Measurements from ENCODE around the gene ZFHX3. TPM values are rescaled to one million over a fixed set of nuclear protein-coding genes. Genes with fewer than 3 reads are reported as not detected.

ZFHX3 gene
- total RNA-seq: 15.9 and 17.0 TPM in 2 replicates

GRCh38 chr16:73047536-73048291, at the start of gene ZFHX3:
Gene ZFHX3, minus strand, starts transcription at chr16:73048128. Its CDS starts 87,983 bp downstream, at chr16:72960145.

Small RNAs within 50 kb of the gene (small RNA-seq; reads per million reads assigned to genes)
- gene AC002044.1: not detected
- gene RNU7-71P: not detected

Data from articular chondrocyte of knee joint (primary cell).